ENCODE results near the gene CNDP1.
"Not testable (repeated sequence)": the region's sequence is repeated elsewhere in the genome, so short reads cannot be mapped to it uniquely, and the experiment has no call there.

CNDP1 gene

DNA sequence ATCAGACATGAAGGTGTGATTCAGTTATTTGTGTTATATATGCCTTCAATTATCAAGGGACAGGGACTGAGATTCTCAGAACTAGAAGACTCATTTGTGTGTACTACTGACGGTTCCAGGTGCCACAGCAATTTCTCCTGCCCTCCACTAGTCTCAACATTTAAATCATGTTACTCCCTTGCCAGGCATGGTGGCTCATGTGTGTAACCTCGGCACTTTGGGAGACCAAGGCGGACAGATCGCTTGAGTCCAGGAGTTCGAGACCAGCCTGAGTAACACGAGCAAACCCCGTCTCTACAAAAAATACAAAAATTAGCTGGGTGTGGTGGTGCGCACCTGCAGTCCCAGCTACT, 37.0 kb upstream of the CNDP1 start:
- Histone ChIP-seq H3K36me3 (no peaks in the 10 kb centered on the region), H3K4me3 (ENCODE audit: low read depth, low read length) (peak overlapping the region; percentile 73), H3K4me1 (no peaks in the 10 kb centered on the region), H3K27me3 (no peaks in the 10 kb centered on the region), H3K9me3 (no peaks in the 10 kb centered on the region)
- TF ChIP-seq, protein P1, sequence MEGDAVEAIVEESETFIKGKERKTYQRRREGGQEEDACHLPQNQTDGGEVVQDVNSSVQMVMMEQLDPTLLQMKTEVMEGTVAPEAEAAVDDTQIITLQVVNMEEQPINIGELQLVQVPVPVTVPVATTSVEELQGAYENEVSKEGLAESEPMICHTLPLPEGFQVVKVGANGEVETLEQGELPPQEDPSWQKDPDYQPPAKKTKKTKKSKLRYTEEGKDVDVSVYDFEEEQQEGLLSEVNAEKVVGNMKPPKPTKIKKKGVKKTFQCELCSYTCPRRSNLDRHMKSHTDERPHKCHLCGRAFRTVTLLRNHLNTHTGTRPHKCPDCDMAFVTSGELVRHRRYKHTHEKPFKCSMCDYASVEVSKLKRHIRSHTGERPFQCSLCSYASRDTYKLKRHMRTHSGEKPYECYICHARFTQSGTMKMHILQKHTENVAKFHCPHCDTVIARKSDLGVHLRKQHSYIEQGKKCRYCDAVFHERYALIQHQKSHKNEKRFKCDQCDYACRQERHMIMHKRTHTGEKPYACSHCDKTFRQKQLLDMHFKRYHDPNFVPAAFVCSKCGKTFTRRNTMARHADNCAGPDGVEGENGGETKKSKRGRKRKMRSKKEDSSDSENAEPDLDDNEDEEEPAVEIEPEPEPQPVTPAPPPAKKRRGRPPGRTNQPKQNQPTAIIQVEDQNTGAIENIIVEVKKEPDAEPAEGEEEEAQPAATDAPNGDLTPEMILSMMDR (IDR thresholded peaks at IDR 0.05; ENCODE audit: low read depth, low read length): no peak
- no peak for DNase-seq

DNA sequence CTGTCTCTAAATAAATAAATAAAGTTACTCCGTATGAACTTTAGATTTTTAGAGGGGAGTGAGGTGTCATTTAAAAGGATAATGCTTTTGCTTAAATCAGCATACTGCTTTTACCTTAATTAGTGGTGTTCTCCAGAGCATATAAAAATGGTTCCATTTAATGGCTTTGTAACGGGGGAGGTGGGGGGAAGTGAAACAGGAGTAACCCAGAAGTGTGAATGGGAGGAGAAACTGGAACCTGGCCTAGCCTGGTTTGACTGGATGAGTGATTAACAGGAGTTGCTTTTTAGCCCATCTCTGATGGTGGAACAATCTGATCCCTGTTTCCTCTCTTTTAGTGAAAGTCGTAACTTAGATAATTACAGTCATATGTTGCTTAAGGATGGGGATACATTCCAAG, 36.5 kb upstream of the CNDP1 start:
- TF ChIP-seq, protein P1 (IDR thresholded peaks at IDR 0.05; ENCODE audit: low read depth, low read length): no peak
- H3K36me3 ChIP-seq: no peaks in the 10 kb centered on the region
- H3K4me1 ChIP-seq: no peaks in the 10 kb centered on the region
- no peaks in the 10 kb centered on the region for H3K27me3 ChIP-seq
- DNase-seq: no peak
- no peak overlapping the region for H3K4me3 ChIP-seq (ENCODE audit: low read depth, low read length)
- no peaks in the 10 kb centered on the region for H3K9me3 ChIP-seq

DNA sequence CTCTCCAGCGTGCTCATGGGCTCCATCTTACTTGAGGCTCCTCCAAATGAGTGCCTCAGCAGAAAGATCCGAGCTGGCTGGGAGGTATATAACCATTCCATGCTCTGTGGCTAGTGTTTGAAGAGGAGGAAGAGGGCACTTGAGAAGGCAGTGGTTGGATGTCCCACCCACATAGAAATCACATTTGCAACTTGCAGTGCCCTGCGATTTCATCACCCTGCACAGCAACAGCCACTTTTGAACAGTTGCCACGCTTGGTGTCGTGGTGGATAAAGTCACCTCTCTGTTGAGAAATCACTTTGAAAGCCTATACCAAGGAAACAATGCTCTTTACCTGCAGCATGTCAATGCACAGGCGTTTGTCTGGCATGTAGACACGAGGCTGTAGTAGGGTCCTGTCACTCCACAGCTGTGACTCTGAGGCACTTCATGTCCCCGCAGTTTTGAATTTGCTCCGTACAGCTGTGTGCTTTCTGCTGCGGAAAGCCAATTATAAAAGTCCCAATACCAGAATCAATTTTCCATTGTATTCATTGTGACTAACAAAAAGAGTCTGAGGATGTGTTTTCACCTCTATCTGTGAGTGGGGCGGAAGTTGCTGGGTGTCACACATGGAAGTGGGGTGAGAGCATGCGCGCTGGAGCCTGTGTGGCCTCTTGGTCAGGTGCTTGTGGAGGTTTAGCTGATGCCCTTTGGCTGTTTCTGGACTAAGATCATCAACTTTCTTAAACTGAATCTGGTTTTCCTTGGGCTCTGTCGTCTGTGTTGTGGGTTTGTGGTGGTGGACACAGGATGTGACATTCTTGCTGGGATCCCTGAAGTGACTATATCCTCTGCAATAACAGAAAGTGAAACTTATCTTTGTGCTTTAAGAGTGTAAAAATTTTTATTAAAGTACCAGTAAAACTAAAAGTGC, 35.3 kb upstream of the CNDP1 start:
- Histone ChIP-seq H3K4me3 (ENCODE audit: low read depth, low read length) (no peak overlapping the region), H3K36me3 (no peaks in the 10 kb centered on the region)
- TF ChIP-seq, protein P1 (IDR thresholded peaks at IDR 0.05; ENCODE audit: low read depth, low read length): no peak

DNA sequence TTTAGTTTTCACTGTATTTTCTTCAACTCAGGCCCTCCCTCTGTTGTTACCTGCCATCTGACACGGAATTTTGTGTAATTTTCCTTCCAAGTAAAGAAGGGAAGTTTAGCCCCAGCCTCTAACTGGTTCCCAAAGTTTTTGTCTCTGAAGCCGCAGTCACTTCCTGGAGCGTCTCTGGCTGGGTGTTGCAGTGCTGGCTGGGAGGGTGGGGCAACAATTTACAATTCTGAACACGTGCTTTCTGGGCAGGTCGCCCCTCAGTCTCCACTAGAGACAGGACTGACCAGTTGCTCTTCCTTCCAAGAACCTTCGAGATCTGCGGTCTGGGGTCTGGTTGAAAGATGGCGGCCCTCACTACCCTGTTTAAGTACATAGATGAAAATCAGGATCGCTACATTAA, 34.7 kb upstream of the CNDP1 start:
- no peaks in the 10 kb centered on the region for H3K36me3 ChIP-seq
- no peak overlapping the region for H3K4me3 ChIP-seq (ENCODE audit: low read depth, low read length)
- H3K27me3 ChIP-seq: no peaks in the 10 kb centered on the region
- DNase-seq: no peak
- TF ChIP-seq, protein P1 (IDR thresholded peaks at IDR 0.05; ENCODE audit: low read depth, low read length): no peak
- H3K4me1 ChIP-seq: no peaks in the 10 kb centered on the region
- no peaks in the 10 kb centered on the region for H3K9me3 ChIP-seq

More for the DNA sequence above, 35.3 kb upstream of the CNDP1 start:
- DNase-seq: no peak
- Histone ChIP-seq H3K4me1 (no peaks in the 10 kb centered on the region), H3K9me3 (no peaks in the 10 kb centered on the region), H3K27me3 (no peaks in the 10 kb centered on the region)

DNA sequence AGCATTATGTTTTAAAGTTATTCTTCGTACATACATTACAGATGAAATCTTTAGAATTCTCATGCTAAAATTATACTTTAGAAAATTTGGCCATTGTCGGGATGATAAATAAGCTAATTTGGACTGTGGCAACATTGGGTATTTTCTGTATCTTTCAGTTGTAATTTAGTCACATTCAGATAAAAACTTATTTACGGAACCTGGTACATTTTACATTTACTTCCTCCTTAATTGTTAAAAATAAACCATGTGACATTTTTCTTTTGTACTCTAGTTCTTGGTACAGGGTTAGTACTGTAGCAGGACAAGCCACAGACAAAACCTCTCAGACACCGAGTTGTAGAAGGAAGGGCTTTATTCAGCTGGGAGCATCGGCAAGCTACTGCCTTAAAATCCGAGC, 33.9 kb upstream of the CNDP1 start:
- TF ChIP-seq, protein P1 (IDR thresholded peaks at IDR 0.05; ENCODE audit: low read depth, low read length): no peak
- Histone ChIP-seq H3K27me3 (no peaks in the 10 kb centered on the region), H3K9me3 (no peaks in the 10 kb centered on the region), H3K36me3 (no peaks in the 10 kb centered on the region), H3K4me1 (no peaks in the 10 kb centered on the region), H3K4me3 (ENCODE audit: low read depth, low read length) (no peak overlapping the region)
- no peak for DNase-seq

DNA sequence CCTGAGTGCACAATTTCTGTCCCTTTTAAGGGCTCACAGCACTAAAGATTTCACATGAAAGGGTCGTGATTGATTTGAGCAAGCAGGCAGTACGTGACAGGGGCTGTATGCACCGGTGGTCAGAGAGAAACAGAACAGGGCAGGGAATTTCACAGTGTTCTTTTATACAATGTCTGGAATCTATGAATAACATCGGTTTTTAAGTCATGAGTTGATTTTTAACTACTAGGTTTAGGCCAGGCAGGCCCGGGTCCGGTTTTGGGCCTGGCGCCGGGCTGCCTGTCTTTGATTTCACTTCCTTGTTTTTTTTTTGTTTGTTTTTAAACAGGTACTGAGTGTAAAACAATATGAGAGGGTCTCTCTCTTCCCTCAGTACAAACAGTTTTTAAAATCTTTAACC, 33.5 kb upstream of the CNDP1 start:
- not testable (repeated sequence) for H3K27me3 ChIP-seq; H3K4me1 ChIP-seq; DNase-seq; H3K36me3 ChIP-seq; H3K9me3 ChIP-seq; H3K4me3 ChIP-seq (ENCODE audit: low read depth, low read length)
